GM12878 (cell line): ENCODE data around the gene LRRC8D. TPM values are rescaled to one million over a fixed set of nuclear protein-coding genes. Genes with fewer than 3 reads are reported as not detected.

Source experiments
- ATAC-seq: fragments of 200-7000 bp; cut with Tn5 transposase; 3 replicates; pipeline ENCODE4 v1.9.1; 2020; ENCODE audit warnings: mild to moderate bottlenecking, moderate library complexity
- BruUV-seq: library from RNA; stranded (reverse); fragments of 400-500 nt; replicated peaks from 2 replicates; lab custom pipeline; 2021; lab: Mats Ljungman, UMichigan
- CTCF ChIA-PET: fragments of 300-600 bp; sonication (Branson Sonifier 250); formaldehyde crosslinking; extraction: SDS; loops from one replicate; lab custom pipeline; 2021; ENCODE audit warnings: inconsistent platforms; lab: Yijun Ruan, JAX
- POLR2A ChIA-PET: fragments of 350-600 bp; formaldehyde crosslinking; extraction: SDS; loops from one replicate; lab custom pipeline; 2021; ENCODE audit warnings: inconsistent platforms; lab: Charles Lee
- RAD21 ChIA-PET: fragments of 300-600 bp; sonication (Branson Sonifier 250); formaldehyde crosslinking; loops from one replicate; lab custom pipeline; 2023; ENCODE audit warnings: antibody characterized with exemption; ENCODE audit not compliant: unreplicated experiment; lab: Charles Lee
- SMC1A ChIA-PET: fragments of 300-600 bp; sonication (Branson Sonifier 250); formaldehyde crosslinking; loops from one replicate; lab custom pipeline; 2023; ENCODE audit not compliant: unreplicated experiment, uncharacterized antibody; lab: Charles Lee
- DNase-seq: peaks from one replicate; pipeline ENCODE4 v3.0.0-alpha.2; 2011; ENCODE audit warnings: low read depth, low spot score
- FAIRE-seq: peaks from 3 replicates; lab custom pipeline; 2011; peaks lifted over from hg19 to GRCh38; lab: Jason Lieb, UNC
- H2AFZ ChIP-seq: 2 replicates; pipeline ENCODE4 v1.6.0; 2011; ENCODE audit warnings: low read depth, low read length, control low read depth; ENCODE audit not compliant: control insufficient read depth
- H3K27ac ChIP-seq: 2 replicates; pipeline ENCODE4 v1.5.1; 2011; ENCODE audit warnings: control low read depth; ENCODE audit not compliant: control insufficient read depth, insufficient read depth
- H3K27me3 ChIP-seq, 2 experiments: replicated peaks in 1 of 2; 2 replicates each; pipeline versions ENCODE4 v1.6.0 to v1.6.1; 2011; ENCODE audit warnings: low read length in 1 of 2; ENCODE audit not compliant: control insufficient read depth in 2 of 2, insufficient read depth in 2 of 2
- H3K36me3 ChIP-seq, 2 experiments: 2 replicates each; pipeline ENCODE4 v1.5.1; 2011; ENCODE audit warnings: low read length in 1 of 2; ENCODE audit not compliant: control insufficient read depth in 2 of 2, insufficient read depth in 2 of 2
- H3K4me1 ChIP-seq: 2 replicates; pipeline ENCODE4 v1.6.1; 2011; ENCODE audit warnings: mild to moderate bottlenecking, low read length, moderate library complexity, mixed read lengths; ENCODE audit not compliant: control insufficient read depth, insufficient read depth
- H3K4me2 ChIP-seq: 2 replicates; pipeline ENCODE4 v1.6.0; 2011; ENCODE audit warnings: control low read depth; ENCODE audit not compliant: control insufficient read depth, insufficient read depth
- H3K4me3 ChIP-seq: fragments of 200-600 bp; sonication (generic); 2 replicates; pipeline ENCODE4 v1.5.1; 2016
- H3K79me2 ChIP-seq: 2 replicates; pipeline ENCODE4 v1.6.0; 2011; ENCODE audit warnings: low read length; ENCODE audit not compliant: control insufficient read depth, insufficient read depth
- H3K9ac ChIP-seq: 2 replicates; pipeline ENCODE4 v1.8.0; 2011; ENCODE audit warnings: low read length, control low read depth, mixed read lengths; ENCODE audit not compliant: control insufficient read depth, insufficient read depth
- H3K9me3 ChIP-seq: replicated peaks from 3 replicates; pipeline ENCODE4 v1.5.1; 2011; ENCODE audit warnings: mild to moderate bottlenecking, low read length; ENCODE audit not compliant: control insufficient read depth, insufficient read depth
- H4K20me1 ChIP-seq: 2 replicates; pipeline ENCODE4 v1.6.0; 2011; ENCODE audit not compliant: control insufficient read depth, insufficient read depth
- BRCA1 ChIP-seq: IDR thresholded peaks from 2 replicates; pipeline ENCODE4 v1.6.1; 2011; ENCODE audit warnings: low read depth, low read length, improper control_type of control experiment
- CHD1 ChIP-seq: IDR thresholded peaks from 2 replicates; pipeline ENCODE4 v1.6.1; 2012; ENCODE audit warnings: low read depth, low read length, improper control_type of control experiment
- CHD4 ChIP-seq: fragments of 200-600 bp; sonication (generic); IDR thresholded peaks from 2 replicates; pipeline ENCODE4 v1.6.1; 2016; ENCODE audit warnings: mild to moderate bottlenecking
- CREB1 ChIP-seq: IDR thresholded peaks from 2 replicates; pipeline ENCODE4 v1.6.1; 2012; ENCODE audit warnings: low read depth, mild to moderate bottlenecking, inconsistent platforms
- FOXK2 ChIP-seq: fragments of 450-650 bp; IDR thresholded peaks from 2 replicates; pipeline ENCODE4 v1.6.1; 2017; ENCODE audit warnings: mild to moderate bottlenecking, moderate library complexity
- NR2C1 ChIP-seq: fragments of 450-650 bp; IDR thresholded peaks from 2 replicates; pipeline ENCODE4 v1.6.1; 2017; ENCODE audit warnings: antibody characterized with exemption, mild to moderate bottlenecking, moderate library complexity
- NR2F1 ChIP-seq: fragments of 450-650 bp; conservative IDR thresholded peaks from 2 replicates; pipeline ENCODE4 v1.6.1; 2017; ENCODE audit warnings: mild to moderate bottlenecking
- RUNX3 ChIP-seq: IDR thresholded peaks from 2 replicates; pipeline ENCODE4 v1.6.1; 2012; ENCODE audit warnings: low read length, inconsistent platforms
- SIX5 ChIP-seq: IDR thresholded peaks from 2 replicates; pipeline ENCODE4 v1.6.1; 2011; ENCODE audit warnings: mild to moderate bottlenecking, low read depth, low read length, moderate library complexity; ENCODE audit not compliant: severe bottlenecking
- SPI1 ChIP-seq: IDR thresholded peaks from 2 replicates; pipeline ENCODE4 v1.6.1; 2011; ENCODE audit warnings: low read depth, mild to moderate bottlenecking, low read length, moderate library complexity, borderline replicate concordance; ENCODE audit not compliant: insufficient read depth
- SREBF1 ChIP-seq: IDR thresholded peaks from 2 replicates; pipeline ENCODE4 v1.6.1; 2012; ENCODE audit warnings: mild to moderate bottlenecking, low read length
- STAT3 ChIP-seq: IDR thresholded peaks from 2 replicates; pipeline ENCODE4 v1.6.1; 2011; ENCODE audit warnings: low read depth, low read length, improper control_type of control experiment
- WRNIP1 ChIP-seq: IDR thresholded peaks from 2 replicates; pipeline ENCODE4 v1.6.1; 2011; ENCODE audit warnings: low read depth, low read length, improper control_type of control experiment, borderline replicate concordance
- ZNF24 ChIP-seq: fragments of 450-650 bp; IDR thresholded peaks from 2 replicates; pipeline ENCODE4 v1.6.1; 2017; ENCODE audit warnings: antibody characterized with exemption, mild to moderate bottlenecking
- WGBS: methylation state at CpG from one replicate; pipeline ENCODE4 v1.1.6; 2016; ENCODE audit warnings: low lambda C conversion rate; ENCODE audit not compliant: insufficient replicate concordance, insufficient coverage; ENCODE audit errors: missing lambda C conversion rate; 5-methylcytosine and 5-hydroxymethylcytosine counted together
- in situ Hi-C: fragments of 300-500 bp; cut with MboI; formaldehyde crosslinking; loops from 9 replicates; pipeline ENCODE4 v1.14.3; 2018; ENCODE audit warnings: mixed read lengths
- intact Hi-C: fragments of 100-400 bp; cut with micrococcal nuclease; formaldehyde crosslinking; loops from one replicate; pipeline ENCODE4 v1.14.2; 2022; ENCODE audit not compliant: unreplicated experiment
- polyA plus RNA-seq, 11 experiments: library from polyadenylated mRNA; depleted of rRNA in 4 of 11; unstranded in 6 of 11; stranded (reverse) in 5 of 11; fragments of >200 nt; fragmentation: Nextera tagmentation in 4 of 11; fragmentation: Illumina TruSeq in 1 of 11; extraction: Ambion mirVana in 4 of 11; extraction: Trizol in 1 of 11; gene quantifications; 1 replicate in 1 of 11; 2 replicates in 10 of 11; pipeline versions ENCODE4 v1.2.1 to v1.2.3, GENCODE V29; 2011 to 2016; ENCODE audit warnings: inconsistent platforms in 2 of 11, missing spikeins in 2 of 11, low read depth in 1 of 11
- total RNA-seq, 4 experiments: library from RNA; depleted of rRNA in 3 of 4; stranded (reverse); fragments of >200 nt in 3 of 4; fragmentation: Illumina TruSeq in 1 of 4; extraction: Trizol in 1 of 4; gene quantifications; 2 replicates each; pipeline versions ENCODE4 v1.2.1 to v1.2.3, GENCODE V29; 2013 to 2021
- TF ChIP-seq, protein P1 (sequence below): IDR thresholded peaks from 2 replicates; pipeline ENCODE4 v1.6.1; 2011; ENCODE audit warnings: borderline replicate concordance, low read depth, mild to moderate bottlenecking, moderate library complexity, mixed read lengths, low read length; ENCODE audit not compliant: insufficient read depth; ENCODE audit errors: extremely low read length
- TF ChIP-seq, protein P2 (sequence below): fragments of 450-650 bp; IDR thresholded peaks from 2 replicates; pipeline ENCODE4 v1.6.1; 2017; ENCODE audit warnings: low read depth, mild to moderate bottlenecking, moderate library complexity
- TF ChIP-seq, protein P3 (sequence below): fragments of 450-650 bp; IDR thresholded peaks from 2 replicates; pipeline ENCODE4 v1.6.1; 2017; ENCODE audit warnings: mild to moderate bottlenecking, moderate library complexity

The LRRC8D gene
- total and polyA plus RNA-seq, 10 of the 15 experiments (the other 5 are each of a cell fraction or from before 2014, with no cell fraction given): 5.6 to 44.1 (median 26.8) TPM

DNA sequence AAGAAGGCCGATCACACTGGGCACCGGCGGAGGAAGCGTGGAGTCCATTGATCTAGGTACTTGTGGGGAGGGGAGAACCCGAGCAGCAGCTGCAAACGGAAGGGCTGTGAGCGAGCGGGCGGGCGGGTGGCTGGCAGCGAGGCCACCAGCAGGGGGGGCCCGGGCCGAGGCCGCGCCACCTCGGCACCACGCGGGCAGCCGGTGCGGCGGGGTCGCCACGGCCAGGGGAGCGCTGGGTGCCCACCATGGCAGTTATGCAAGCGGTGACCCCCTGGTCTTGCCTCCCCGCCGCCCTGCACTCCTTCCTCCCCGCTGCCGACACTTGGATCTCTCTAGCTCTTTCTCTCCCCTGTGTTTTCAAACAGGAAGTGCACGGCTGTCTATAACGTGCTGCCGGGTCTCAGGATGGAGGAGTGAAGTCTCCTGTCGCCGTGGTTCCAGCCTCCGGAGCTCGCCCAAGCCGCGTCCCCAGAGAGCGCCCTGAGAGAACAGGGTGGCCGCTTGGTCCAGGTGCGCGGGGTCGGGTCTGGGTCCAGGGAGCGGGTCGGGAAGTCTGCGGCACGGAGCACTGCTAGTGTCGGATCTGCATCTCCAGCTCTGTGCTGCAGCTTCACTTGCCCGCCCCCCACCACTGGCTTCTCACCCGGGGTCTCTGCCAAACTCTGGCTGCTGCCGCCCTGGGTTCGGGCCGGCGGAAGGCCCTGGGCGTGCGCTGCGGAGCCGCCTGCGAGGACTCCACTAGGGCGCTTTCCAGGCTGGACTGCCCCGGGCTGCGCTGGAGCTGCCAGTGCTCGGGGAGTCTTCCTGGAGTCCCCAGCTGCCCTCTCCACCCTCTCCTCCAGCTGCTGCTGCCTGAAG is 22.7 kb downstream of the LRRC8D start:
- RAD21 ChIA-PET: interaction anchor here (0.6 to 4.6 kb wide), 17 partner anchors 8 to 213 kb away, joined by 3 to 23 read pairs (median 4); partner anchors contain the start of gene LRRC8D
- H4K20me1 ChIP-seq: no peaks in the 10 kb centered on the region
- CTCF ChIA-PET: interaction anchor here (0.6 to 3.5 kb wide), 28 partner anchors 8 to 232 kb away, joined by 3 to 29 read pairs (median 4); partner anchors contain the start of gene LRRC8D
- peaks cover 11% of the 10 kb centered on the region; the same call in 1 of the 2 replicates for H3K79me2 ChIP-seq
- SMC1A ChIA-PET: interaction anchor here (0.8 to 2.8 kb wide), 18 partner anchors 19 to 144 kb away, joined by 3 to 20 read pairs (median 4); no protein-coding TSS in a partner anchor
- peaks cover 13% of the 10 kb centered on the region for H3K4me1 ChIP-seq
- no peaks in the 10 kb centered on the region for H3K9me3 ChIP-seq
- peak overlapping the region; percentile 67 for H3K27ac ChIP-seq
- no peaks in the 10 kb centered on the region for H3K36me3 ChIP-seq
- under 1% methylated on average over 52 of the region's 63 CpGs for WGBS
- in situ Hi-C loops (no loop called here), intact Hi-C loops (loop anchor here (2.0 to 5.0 kb wide), 4 partner anchors 21 to 143 kb away; no protein-coding TSS in a partner anchor)
- no peak for DNase-seq
- H3K27me3 ChIP-seq: no peaks in the 10 kb centered on the region
- POLR2A ChIA-PET: interaction anchor here (0.5 to 3.4 kb wide), 14 partner anchors 9 to 198 kb away, joined by 3 to 9 read pairs (median 4); no protein-coding TSS in a partner anchor
- peak overlapping the region; percentile 77 for H3K9ac ChIP-seq
- H2AFZ ChIP-seq: peak overlapping the region; percentile 91
- no TSS peak for BruUV-seq
- no peak for FAIRE-seq
- H3K4me3 ChIP-seq: peak overlapping the region; percentile 95
- ATAC-seq: peak; percentile 94
- H3K4me2 ChIP-seq: peak overlapping the region; percentile 87
- TF ChIP-seq RUNX3: peak; percentile 56
- TF ChIP-seq BRCA1: no peak
- TF ChIP-seq CREB1: no peak
- no peak for TF ChIP-seq SIX5
- no peak for TF ChIP-seq WRNIP1
- TF ChIP-seq, protein P1, sequence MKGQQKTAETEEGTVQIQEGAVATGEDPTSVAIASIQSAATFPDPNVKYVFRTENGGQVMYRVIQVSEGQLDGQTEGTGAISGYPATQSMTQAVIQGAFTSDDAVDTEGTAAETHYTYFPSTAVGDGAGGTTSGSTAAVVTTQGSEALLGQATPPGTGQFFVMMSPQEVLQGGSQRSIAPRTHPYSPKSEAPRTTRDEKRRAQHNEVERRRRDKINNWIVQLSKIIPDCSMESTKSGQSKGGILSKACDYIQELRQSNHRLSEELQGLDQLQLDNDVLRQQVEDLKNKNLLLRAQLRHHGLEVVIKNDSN: peak; percentile 6
- no peak for TF ChIP-seq CHD4
- TF ChIP-seq, protein P2, sequence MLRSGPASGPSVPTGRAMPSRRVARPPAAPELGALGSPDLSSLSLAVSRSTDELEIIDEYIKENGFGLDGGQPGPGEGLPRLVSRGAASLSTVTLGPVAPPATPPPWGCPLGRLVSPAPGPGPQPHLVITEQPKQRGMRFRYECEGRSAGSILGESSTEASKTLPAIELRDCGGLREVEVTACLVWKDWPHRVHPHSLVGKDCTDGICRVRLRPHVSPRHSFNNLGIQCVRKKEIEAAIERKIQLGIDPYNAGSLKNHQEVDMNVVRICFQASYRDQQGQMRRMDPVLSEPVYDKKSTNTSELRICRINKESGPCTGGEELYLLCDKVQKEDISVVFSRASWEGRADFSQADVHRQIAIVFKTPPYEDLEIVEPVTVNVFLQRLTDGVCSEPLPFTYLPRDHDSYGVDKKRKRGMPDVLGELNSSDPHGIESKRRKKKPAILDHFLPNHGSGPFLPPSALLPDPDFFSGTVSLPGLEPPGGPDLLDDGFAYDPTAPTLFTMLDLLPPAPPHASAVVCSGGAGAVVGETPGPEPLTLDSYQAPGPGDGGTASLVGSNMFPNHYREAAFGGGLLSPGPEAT: no peak
- TF ChIP-seq, protein P3, sequence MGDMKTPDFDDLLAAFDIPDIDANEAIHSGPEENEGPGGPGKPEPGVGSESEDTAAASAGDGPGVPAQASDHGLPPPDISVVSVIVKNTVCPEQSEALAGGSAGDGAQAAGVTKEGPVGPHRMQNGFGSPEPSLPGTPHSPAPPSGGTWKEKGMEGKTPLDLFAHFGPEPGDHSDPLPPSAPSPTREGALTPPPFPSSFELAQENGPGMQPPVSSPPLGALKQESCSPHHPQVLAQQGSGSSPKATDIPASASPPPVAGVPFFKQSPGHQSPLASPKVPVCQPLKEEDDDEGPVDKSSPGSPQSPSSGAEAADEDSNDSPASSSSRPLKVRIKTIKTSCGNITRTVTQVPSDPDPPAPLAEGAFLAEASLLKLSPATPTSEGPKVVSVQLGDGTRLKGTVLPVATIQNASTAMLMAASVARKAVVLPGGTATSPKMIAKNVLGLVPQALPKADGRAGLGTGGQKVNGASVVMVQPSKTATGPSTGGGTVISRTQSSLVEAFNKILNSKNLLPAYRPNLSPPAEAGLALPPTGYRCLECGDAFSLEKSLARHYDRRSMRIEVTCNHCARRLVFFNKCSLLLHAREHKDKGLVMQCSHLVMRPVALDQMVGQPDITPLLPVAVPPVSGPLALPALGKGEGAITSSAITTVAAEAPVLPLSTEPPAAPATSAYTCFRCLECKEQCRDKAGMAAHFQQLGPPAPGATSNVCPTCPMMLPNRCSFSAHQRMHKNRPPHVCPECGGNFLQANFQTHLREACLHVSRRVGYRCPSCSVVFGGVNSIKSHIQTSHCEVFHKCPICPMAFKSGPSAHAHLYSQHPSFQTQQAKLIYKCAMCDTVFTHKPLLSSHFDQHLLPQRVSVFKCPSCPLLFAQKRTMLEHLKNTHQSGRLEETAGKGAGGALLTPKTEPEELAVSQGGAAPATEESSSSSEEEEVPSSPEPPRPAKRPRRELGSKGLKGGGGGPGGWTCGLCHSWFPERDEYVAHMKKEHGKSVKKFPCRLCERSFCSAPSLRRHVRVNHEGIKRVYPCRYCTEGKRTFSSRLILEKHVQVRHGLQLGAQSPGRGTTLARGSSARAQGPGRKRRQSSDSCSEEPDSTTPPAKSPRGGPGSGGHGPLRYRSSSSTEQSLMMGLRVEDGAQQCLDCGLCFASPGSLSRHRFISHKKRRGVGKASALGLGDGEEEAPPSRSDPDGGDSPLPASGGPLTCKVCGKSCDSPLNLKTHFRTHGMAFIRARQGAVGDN: peak; percentile 84
- TF ChIP-seq CHD1: no peak
- no peak for TF ChIP-seq SREBF1
- TF ChIP-seq ZNF24: peak; percentile 65; the same call in 1 of the 2 replicates
- no peak for TF ChIP-seq STAT3
- TF ChIP-seq NR2F1: peak; percentile 80
- TF ChIP-seq FOXK2: no peak
- no peak for TF ChIP-seq NR2C1
- TF ChIP-seq SPI1: peak; percentile 77
